ENCODE measurements around the gene RUVBL1.

DNA sequence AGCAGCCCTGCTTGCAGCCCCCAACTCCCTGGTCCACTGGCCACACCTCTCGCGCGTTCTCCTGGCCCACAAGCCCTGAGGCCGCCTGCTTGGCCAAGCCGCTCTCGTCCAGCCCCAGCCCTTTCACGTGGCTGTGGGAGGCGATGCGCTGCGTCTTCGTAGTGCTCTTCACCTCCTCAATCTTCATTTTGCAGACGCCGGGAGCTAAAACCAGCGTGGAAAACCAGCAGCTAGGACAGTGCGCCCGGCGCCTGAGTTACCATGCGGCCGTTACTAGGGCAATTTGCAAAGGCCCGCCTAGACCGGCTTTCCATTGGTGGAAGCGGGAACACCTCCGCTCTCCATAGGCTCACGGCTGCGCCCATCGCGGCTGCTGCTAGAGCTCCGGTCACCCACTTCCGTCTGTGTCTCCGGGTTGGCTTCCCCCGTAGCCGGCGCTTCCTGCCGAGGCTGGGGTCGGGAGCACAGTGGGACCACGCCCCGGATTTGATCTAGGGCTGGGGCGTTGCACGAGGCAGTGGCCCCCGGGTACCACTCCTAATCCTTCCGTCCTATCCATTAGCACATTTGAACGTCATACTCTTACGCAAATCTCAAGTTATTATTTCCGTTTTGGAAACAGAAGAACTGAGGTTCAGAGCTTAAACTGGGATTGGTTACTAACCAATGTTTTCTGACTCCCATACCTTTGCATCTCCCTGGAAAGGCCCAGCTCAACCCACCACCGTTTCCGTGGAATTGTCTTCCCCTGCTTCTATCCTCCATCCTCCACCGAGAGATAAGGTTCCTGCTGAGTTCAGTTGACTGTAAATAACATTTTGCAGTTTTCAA lies at the start of gene RUVBL1:
- TF ChIP-seq, protein P1, sequence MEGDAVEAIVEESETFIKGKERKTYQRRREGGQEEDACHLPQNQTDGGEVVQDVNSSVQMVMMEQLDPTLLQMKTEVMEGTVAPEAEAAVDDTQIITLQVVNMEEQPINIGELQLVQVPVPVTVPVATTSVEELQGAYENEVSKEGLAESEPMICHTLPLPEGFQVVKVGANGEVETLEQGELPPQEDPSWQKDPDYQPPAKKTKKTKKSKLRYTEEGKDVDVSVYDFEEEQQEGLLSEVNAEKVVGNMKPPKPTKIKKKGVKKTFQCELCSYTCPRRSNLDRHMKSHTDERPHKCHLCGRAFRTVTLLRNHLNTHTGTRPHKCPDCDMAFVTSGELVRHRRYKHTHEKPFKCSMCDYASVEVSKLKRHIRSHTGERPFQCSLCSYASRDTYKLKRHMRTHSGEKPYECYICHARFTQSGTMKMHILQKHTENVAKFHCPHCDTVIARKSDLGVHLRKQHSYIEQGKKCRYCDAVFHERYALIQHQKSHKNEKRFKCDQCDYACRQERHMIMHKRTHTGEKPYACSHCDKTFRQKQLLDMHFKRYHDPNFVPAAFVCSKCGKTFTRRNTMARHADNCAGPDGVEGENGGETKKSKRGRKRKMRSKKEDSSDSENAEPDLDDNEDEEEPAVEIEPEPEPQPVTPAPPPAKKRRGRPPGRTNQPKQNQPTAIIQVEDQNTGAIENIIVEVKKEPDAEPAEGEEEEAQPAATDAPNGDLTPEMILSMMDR (optimal IDR thresholded peaks at IDR 0.05 in 1 of 3, IDR thresholded peaks at IDR 0.05 in 1 of 3, conservative IDR thresholded peaks at IDR 0.05 in 1 of 3; ENCODE audit: extremely low read depth in 1 of 3, insufficient read depth in 2 of 3, low read length in 3 of 3), result no peak
- no peak for TF ChIP-seq EZH2 (IDR thresholded peaks at IDR 0.05; ENCODE audit: low read length)
